Measurements from ENCODE around the gene AGAP3. TPM values are rescaled to one million over a fixed set of nuclear protein-coding genes. Genes with fewer than 3 reads are reported as not detected.

The AGAP3 gene
- total and polyA plus RNA-seq, 2 donors (not counting 1 experiment from before 2014, with no cell fraction given), result 21.1 to 22.3 TPM

DNA sequence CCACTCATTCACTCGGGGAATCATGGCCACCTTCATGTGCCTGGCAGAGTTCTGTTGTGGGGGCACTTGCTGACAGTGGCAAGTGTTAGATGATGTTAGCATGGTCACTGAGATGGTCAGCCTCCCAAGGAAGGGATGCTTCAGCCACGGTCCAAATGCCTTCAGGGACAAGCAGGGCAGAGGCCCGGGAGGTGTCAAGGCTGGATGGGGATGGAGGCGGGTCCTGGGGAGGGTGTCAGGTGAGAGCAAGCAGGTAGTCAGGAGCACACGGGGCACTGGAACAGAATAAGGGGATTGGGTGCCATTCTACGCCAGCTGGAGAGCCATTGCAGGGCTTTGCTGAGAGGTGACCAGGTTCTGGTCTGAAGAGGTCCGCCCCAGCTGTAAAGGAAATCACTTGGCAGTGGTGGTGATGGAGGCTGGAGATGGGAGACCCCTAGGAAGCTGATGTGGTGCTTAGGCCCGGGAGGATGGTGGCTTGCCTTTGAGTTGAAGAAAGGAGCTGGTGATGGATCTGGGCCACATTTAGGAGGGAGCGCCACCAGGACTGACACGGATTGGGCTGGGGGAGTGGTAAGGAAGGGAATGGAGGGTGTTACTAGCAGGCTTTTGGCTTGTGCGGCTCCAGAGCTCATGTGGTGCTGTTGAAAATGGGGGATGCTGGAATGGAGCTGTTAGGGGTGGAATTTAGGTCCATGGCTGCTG, 24.1 kb downstream of the AGAP3 start:
- H3K9me3 ChIP-seq (ENCODE audit: control extremely low read depth in 1 of 3, control insufficient read depth in 2 of 3, insufficient read depth in 1 of 3, low read length in 2 of 3), result no peaks in the 10 kb centered on the region
- H3K36me3 ChIP-seq (replicated peaks in 1 of 2; ENCODE audit: control extremely low read depth in 1 of 2, control insufficient read depth in 1 of 2, extremely low read depth in 1 of 2, insufficient read depth in 2 of 2, low read length in 1 of 2), result no peaks in the 10 kb centered on the region
- ChIA-PET CTCF (interaction anchor here (0.8 to 6.9 kb wide), 29 partner anchors 8 to 825 kb away, joined by 3 to 44 read pairs (median 3); partner anchors contain the start of gene ABCB8), POLR2A (interaction anchor here (0.5 kb wide), 1 partner anchor 1351 kb away, joined by 9 read pairs; no protein-coding TSS in a partner anchor)
- no peak overlapping the region for H3K4me3 Mint-ChIP-seq
- no peak overlapping the region for H3K4me3 ChIP-seq (ENCODE audit: control extremely low read depth in 1 of 5, extremely low read depth in 1 of 5, insufficient read depth in 1 of 5, low read depth in 2 of 5, low read length in 4 of 5)
- no peak overlapping the region for H3K27ac Mint-ChIP-seq
- no peaks in the 10 kb centered on the region for H3K4me1 Mint-ChIP-seq
- intact Hi-C loops (cut with micrococcal nuclease), result no loop called here
- no peaks in the 10 kb centered on the region for H3K79me2 ChIP-seq (ENCODE audit: control insufficient read depth, insufficient read depth, low read length)
- no peak for ATAC-seq (ENCODE audit: low read depth)
- H3K4me1 ChIP-seq (ENCODE audit: control insufficient read depth in 2 of 2, insufficient read depth in 2 of 2, low read length in 2 of 2), result peaks cover 0 to 6% of the 10 kb centered on the region in 2 donors
- H3K4me2 ChIP-seq (replicated peaks; ENCODE audit: low read depth, low read length, poor library complexity, severe bottlenecking), result no peak overlapping the region
- TF ChIP-seq, protein P1, sequence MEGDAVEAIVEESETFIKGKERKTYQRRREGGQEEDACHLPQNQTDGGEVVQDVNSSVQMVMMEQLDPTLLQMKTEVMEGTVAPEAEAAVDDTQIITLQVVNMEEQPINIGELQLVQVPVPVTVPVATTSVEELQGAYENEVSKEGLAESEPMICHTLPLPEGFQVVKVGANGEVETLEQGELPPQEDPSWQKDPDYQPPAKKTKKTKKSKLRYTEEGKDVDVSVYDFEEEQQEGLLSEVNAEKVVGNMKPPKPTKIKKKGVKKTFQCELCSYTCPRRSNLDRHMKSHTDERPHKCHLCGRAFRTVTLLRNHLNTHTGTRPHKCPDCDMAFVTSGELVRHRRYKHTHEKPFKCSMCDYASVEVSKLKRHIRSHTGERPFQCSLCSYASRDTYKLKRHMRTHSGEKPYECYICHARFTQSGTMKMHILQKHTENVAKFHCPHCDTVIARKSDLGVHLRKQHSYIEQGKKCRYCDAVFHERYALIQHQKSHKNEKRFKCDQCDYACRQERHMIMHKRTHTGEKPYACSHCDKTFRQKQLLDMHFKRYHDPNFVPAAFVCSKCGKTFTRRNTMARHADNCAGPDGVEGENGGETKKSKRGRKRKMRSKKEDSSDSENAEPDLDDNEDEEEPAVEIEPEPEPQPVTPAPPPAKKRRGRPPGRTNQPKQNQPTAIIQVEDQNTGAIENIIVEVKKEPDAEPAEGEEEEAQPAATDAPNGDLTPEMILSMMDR (IDR thresholded peaks at IDR 0.05), result no peak
- TF ChIP-seq EZH2 (IDR thresholded peaks at IDR 0.05; ENCODE audit: borderline replicate concordance, insufficient read depth, low read depth, low read length, poor library complexity, severe bottlenecking), result no peak
- H3K9ac ChIP-seq (ENCODE audit: low read length), result no peak overlapping the region
- 90% methylated on average over 11 of the region's 11 CpGs for WGBS (ENCODE audit: insufficient coverage)
- H3K9me3 Mint-ChIP-seq (ENCODE audit: insufficient read depth), result no peaks in the 10 kb centered on the region
- no peak overlapping the region for H3K27ac ChIP-seq (ENCODE audit: low read length in 2 of 2)
- peaks cover 0 to 23% (median 8%) of the 10 kb centered on the region in 4 experiments for H3K27me3 ChIP-seq (replicated peaks in 1 of 4; ENCODE audit: control extremely low read depth in 1 of 4, control insufficient read depth in 3 of 4, insufficient read depth in 4 of 4, low read length in 3 of 4)
- no peak overlapping the region for H2AFZ ChIP-seq (ENCODE audit: insufficient read depth, low read depth, low read length, poor library complexity, severe bottlenecking)
- H3K27me3 Mint-ChIP-seq, result peaks cover 16% of the 10 kb centered on the region
- DNase-seq, result no peak
- peaks cover 6% of the 10 kb centered on the region for H4K20me1 ChIP-seq (ENCODE audit: control insufficient read depth, insufficient read depth, low read length, poor library complexity, severe bottlenecking)
